Smooth muscle cell of the brain vasculature (primary cell): ENCODE measurements around the gene SUOX.
"Not testable (repeated sequence)": the region's sequence is repeated elsewhere in the genome, so short reads cannot be mapped to it uniquely, and the experiment has no call there.

ENCODE experiments used
- DNase-seq: peaks from one replicate; pipeline ENCODE4 v3.0.0-alpha.2; 2012; ENCODE audit warnings: low read depth, low spot score

Gene SUOX

GRCh38 chr12:55983232-55983842 lies 13.7 kb upstream of the SUOX start:
- DNase-seq = no peak

GRCh38 chr12:55984861-55985260 lies 12.2 kb upstream of the SUOX start:
- no peak for DNase-seq

GRCh38 chr12:55985341-55985740 lies 11.7 kb upstream of the SUOX start:
- no peak for DNase-seq

- DNase-seq = not testable (repeated sequence)
Measured at GRCh38 chr12:55985976-55986375, 11.1 kb upstream of the SUOX start.

GRCh38 chr12:55991110-55991509 lies 6.0 kb upstream of the SUOX start:
- no peak for DNase-seq

- no peak for DNase-seq
Measured at GRCh38 chr12:55993230-55993853, 3.7 kb upstream of the SUOX start.

GRCh38 chr12:55995366-55995765 lies 1.7 kb upstream of the SUOX start:
- no peak for DNase-seq

DNA sequence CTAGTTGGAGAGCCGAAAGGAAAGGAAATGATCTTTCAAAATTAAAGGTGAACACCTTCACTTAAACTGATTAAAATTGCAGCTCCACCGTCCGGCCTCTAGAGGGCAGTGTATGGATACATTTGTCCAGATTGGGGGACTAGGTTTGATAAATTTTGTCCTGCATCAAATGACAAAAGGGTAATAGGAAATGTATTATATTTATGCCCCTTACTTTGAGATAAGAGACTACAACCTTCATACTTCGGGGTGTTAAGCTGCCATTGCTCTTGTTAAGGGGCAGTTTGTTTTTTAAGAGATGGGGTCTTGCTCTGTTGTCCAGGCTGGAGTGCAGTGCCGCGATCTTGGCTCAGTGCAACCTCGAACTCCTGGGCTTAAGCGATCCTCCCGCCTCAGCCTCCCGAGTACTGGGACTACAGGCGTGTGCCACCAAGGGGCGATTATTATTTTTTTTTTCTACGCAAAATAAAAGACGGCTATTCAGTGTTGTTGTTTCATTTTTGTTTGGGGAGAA lies 818 bp upstream of the SUOX start:
- DNase-seq = no peak

DNA sequence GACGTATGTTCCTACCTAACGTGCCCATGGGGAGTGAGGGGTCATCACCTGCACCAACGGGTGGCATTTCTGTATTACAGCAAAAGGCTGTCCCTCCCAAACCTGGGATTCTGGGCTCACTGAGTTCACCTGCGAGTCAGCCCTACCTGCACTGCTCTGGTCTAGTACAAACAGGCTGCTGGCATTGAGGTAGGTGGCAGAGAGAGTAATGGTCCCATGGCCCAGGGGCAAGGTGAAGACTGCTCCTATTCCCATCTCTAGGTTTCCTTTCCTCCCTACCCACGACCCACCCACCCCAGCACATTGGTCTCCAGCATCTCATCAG lies 421 bp downstream of the SUOX start:
- DNase-seq = no peak

- not testable (repeated sequence) for DNase-seq
Measured at GRCh38 chr12:55999522-55999921, 2.4 kb downstream of the SUOX start.

DNA sequence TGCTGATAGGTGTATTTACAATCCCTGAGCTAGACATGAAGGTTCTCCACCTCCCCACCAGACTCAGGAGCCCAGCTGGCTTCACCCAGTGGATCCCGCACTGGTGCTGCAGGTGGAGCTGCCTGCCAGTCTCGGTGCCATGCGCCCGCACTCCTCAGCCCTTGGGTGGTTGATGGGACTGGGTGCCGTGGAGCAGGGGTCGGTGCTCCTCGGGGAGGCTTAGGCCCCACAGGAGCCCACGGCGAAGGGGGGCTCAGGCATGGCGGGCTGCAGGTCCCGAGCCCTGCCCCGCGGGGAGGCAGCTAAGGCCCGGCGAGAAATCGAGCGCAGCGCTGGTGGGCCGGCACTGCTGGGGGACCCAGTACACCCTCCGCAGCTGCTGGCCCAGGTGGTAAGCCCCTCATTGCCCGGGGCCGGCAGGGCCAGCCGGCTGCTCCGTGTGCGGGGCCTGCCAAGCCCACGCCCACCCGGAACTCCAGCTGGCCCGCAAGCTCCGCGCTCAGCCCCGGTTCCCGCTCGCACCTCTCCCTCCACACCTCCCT lies 3.0 kb downstream of the SUOX start:
- not testable (repeated sequence) for DNase-seq

DNA sequence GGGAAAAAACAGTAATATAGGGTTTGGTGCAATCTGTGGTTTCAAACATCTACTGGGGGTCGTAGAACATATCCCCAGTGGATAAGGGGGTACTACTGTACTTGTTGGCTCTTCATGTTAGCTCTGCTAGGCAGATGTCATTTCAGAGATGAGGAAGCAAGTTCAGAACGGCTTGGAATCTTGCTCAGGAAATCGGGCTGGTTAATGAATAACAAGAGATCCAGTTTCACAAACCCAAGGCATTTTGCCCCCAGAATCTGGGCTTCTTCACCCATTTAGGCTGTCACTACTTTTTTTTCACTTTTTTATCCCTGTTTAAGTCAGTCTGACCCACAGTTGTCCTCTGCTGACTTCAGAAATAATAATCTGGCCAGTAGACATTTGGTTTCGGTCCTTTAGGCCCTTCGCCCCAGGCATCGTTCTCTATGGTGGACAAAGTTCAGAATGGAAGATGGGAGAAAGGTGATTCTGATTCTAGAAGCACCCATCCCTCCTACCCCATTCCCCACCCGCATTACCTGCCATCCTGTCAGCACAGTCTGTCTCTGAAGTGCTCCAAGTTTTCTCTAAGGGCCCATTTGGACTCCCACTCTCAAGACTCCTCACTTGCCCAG lies 4.5 kb downstream of the SUOX start:
- no peak for DNase-seq

DNA sequence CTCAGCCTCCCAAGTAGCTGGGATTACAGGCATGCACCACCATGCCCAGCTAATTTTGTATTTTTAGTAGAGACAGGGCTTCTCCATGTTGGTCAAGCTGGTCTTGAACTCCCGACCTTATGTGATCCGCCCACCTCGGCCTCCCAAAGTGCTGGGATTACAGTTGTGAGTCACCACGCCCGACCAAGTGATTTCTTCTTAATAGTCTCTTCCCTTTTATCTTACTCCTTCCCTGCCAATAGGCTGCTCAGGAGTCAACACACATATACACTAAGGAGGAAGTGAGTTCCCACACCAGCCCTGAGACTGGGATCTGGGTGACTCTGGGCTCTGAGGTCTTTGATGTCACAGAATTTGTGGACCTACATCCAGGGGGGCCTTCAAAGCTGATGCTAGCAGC lies 6.3 kb downstream of the SUOX start:
- DNase-seq = not testable (repeated sequence)

DNA sequence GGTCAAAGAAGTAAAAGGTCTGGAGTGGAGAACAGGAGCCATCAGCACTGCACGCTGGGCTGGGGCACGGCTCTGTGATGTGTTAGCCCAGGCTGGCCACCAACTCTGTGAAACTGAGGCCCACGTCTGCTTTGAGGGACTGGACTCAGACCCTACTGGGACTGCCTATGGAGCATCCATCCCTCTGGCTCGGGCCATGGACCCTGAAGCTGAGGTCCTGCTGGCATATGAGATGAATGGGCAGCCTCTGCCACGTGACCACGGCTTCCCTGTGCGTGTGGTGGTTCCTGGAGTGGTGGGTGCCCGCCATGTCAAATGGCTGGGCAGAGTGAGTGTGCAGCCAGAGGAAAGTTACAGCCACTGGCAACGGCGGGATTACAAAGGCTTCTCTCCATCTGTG lies 7.1 kb downstream of the SUOX start:
- DNase-seq = no peak

DNA sequence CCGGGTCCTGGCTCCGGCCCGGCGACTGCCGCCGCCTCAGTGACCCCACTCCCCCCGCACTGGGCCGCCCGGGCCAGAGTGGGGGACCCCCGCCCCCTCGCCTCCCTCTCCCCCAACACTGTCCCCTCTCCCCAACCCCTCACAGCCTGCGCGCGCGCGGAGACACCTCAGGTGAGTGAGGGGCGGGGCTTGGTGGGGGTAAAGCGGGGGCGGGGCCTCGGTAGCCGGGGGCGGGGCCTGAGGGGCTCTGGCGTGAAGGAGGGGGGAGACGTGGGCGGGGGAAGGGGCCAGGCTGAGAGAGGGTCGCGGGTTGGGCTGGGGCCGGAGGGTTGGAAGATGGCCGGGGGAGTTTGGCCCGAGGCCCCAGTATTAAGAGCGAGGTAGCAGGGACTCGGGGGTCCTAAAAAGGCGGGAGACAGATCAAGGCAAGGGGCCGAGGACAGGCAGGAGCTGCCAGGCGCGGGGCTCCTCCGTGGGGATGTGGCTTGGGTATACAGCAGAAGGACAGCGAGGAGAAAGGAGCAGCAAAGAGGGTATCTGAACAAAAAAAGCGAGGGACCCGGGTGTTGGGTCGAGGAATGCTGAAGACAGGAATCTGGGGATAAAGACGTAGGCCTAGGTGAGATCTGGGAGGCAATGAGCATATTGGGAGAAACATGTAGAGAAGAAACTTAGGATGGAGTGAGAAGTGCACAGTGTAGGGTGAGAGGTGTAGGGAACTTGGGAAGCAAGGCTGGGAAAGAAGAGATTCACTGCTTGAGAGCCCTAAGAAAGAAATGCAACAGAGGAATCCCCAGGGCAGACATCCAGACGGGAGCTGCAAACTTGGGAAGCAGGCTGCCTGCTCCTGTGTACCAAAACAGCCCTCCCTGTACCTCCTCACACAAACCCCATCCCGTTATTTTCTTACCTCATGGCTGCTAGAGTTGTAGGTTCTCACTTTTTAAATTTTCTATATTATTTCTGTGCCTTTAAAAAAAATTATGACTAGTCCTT lies 10.8 kb downstream of the SUOX start:
- no peak for DNase-seq

- no peak for DNase-seq
Measured at GRCh38 chr12:56010111-56010570, 13.1 kb downstream of the SUOX start.

- DNase-seq = no peak
Measured at GRCh38 chr12:56011509-56012090, 14.5 kb downstream of the SUOX start.

GRCh38 chr12:56013482-56013881 lies 16.4 kb downstream of the SUOX start:
- DNase-seq = no peak

- no peak for DNase-seq
Measured at GRCh38 chr12:56014205-56014604, 17.1 kb downstream of the SUOX start.

DNA sequence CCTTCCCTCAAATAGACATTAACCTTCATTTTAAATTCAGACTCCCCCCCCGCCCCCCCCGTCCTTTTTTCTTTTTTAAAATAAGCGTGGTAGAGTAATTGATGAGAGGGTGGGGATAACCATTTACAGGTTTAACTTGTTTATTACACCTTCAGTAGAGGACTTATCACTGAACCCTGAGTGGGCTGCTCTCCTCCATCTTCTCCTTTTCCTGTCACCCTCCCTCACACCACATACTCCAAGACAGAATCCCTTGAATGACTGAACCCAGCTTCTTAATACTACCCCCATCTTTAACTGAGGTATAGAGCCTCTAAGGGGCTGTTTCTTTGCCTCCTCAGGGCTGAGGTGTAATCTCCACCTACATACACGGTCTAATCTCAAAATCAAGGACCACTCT lies 20.1 kb downstream of the SUOX start:
- DNase-seq = no peak

GRCh38 chr12:56018356-56018755 lies 21.3 kb downstream of the SUOX start:
- no peak for DNase-seq
